Astrocyte (in vitro differentiated cells and primary cell): ENCODE data around the gene HERC6. TPM values are rescaled to one million over a fixed set of nuclear protein-coding genes. Genes with fewer than 3 reads are reported as not detected.

Experiments
- DNase-seq: peaks from one replicate; pipeline ENCODE4 v3.0.0-alpha.2; 2010; ENCODE audit warnings: low read depth
- FAIRE-seq: peaks from 2 replicates; lab custom pipeline; 2011; peaks lifted over from hg19 to GRCh38; lab: Jason Lieb, UNC
- H2AFZ ChIP-seq: 2 replicates; pipeline ENCODE4 v1.6.0; 2012; ENCODE audit warnings: low read depth, low read length, inconsistent platforms
- H3K27ac ChIP-seq: 2 replicates; pipeline ENCODE4 v1.5.1; 2011; ENCODE audit warnings: low read depth, low read length, inconsistent platforms
- H3K27me3 ChIP-seq: 2 replicates; pipeline ENCODE4 v1.6.0; 2011; ENCODE audit warnings: low read length, inconsistent platforms; ENCODE audit not compliant: insufficient read depth
- H3K36me3 ChIP-seq: 2 replicates; pipeline ENCODE4 v1.5.1; 2011; ENCODE audit warnings: low read length, inconsistent platforms; ENCODE audit not compliant: insufficient read depth
- H3K4me1 ChIP-seq: 2 replicates; pipeline ENCODE4 v1.5.1; 2011; ENCODE audit warnings: low read length, inconsistent platforms; ENCODE audit not compliant: insufficient read depth
- H3K4me2 ChIP-seq: 2 replicates; pipeline ENCODE4 v1.6.0; 2012; ENCODE audit warnings: low read length, inconsistent platforms
- H3K4me3 ChIP-seq: 2 replicates; pipeline ENCODE4 v1.5.1; 2011; ENCODE audit warnings: low read depth, mild to moderate bottlenecking, low read length, inconsistent platforms; ENCODE audit not compliant: insufficient read depth
- H3K79me2 ChIP-seq: 2 replicates; pipeline ENCODE4 v1.6.0; 2012; ENCODE audit warnings: mild to moderate bottlenecking, low read length, inconsistent platforms; ENCODE audit not compliant: insufficient read depth
- H3K9ac ChIP-seq: 2 replicates; pipeline ENCODE4 v1.6.0; 2012; ENCODE audit warnings: mild to moderate bottlenecking, low read length, inconsistent platforms
- H3K9me3 ChIP-seq: 2 replicates; pipeline ENCODE4 v1.5.1; 2012; ENCODE audit warnings: low read depth, mild to moderate bottlenecking, low read length, inconsistent platforms; ENCODE audit not compliant: insufficient read depth
- H4K20me1 ChIP-seq: 2 replicates; pipeline ENCODE4 v1.6.0; 2012; ENCODE audit warnings: low read length, inconsistent platforms; ENCODE audit not compliant: insufficient read depth
- H3K27ac Mint-ChIP-seq: one replicate; pipeline ENCODE4 v1.8.0; 2021; ENCODE audit warnings: mild to moderate bottlenecking, mixed read lengths; ENCODE audit not compliant: unreplicated experiment
- H3K27me3 Mint-ChIP-seq: one replicate; pipeline ENCODE4 v1.8.0; 2021; ENCODE audit warnings: low read depth, mixed read lengths; ENCODE audit not compliant: unreplicated experiment
- H3K36me3 Mint-ChIP-seq: one replicate; pipeline ENCODE4 v1.8.0; 2021; ENCODE audit warnings: low read depth, mixed read lengths; ENCODE audit not compliant: unreplicated experiment
- H3K4me1 Mint-ChIP-seq: one replicate; pipeline ENCODE4 v1.8.0; 2021; ENCODE audit warnings: low read depth, mixed read lengths; ENCODE audit not compliant: unreplicated experiment
- H3K4me3 Mint-ChIP-seq: one replicate; pipeline ENCODE4 v1.8.0; 2021; ENCODE audit warnings: mild to moderate bottlenecking, moderate library complexity, mixed read lengths; ENCODE audit not compliant: unreplicated experiment
- H3K9me3 Mint-ChIP-seq: one replicate; pipeline ENCODE4 v1.8.0; 2021; ENCODE audit warnings: mild to moderate bottlenecking, mixed read lengths; ENCODE audit not compliant: unreplicated experiment
- CTCF ChIP-seq: IDR thresholded peaks from 2 replicates; pipeline ENCODE4 v1.5.1; 2011; ENCODE audit warnings: low read depth, mild to moderate bottlenecking, inconsistent platforms, low read length, moderate library complexity; ENCODE audit not compliant: insufficient read depth
- EZH2 ChIP-seq: IDR thresholded peaks from 2 replicates; pipeline ENCODE4 v1.6.1; 2012; ENCODE audit warnings: mild to moderate bottlenecking, low read length, inconsistent platforms; ENCODE audit not compliant: insufficient read depth
- total RNA-seq: library from RNA; stranded (reverse); gene quantifications from 2 replicates; pipeline ENCODE4 v1.2.1, GENCODE V29; 2021

The HERC6 gene
- total RNA-seq, 1 donor from 2014 or later: 37.3 TPM

GRCh38 chr4:88457307-88458103 lies 78.9 kb downstream of the HERC6 start:
- Histone ChIP-seq H3K4me2 (peak overlapping the region; percentile 87), H3K4me3 (peak overlapping the region; percentile 59), H2AFZ (peak overlapping the region; percentile 91), H3K4me1 (no peaks in the 10 kb centered on the region), H3K36me3 (no peaks in the 10 kb centered on the region), H4K20me1 (no peaks in the 10 kb centered on the region), H3K79me2 (no peaks in the 10 kb centered on the region), H3K9ac (peak overlapping the region; percentile 34), H3K9me3 (no peaks in the 10 kb centered on the region), H3K27ac (no peak overlapping the region), H3K27me3 (peaks cover 9% of the 10 kb centered on the region)
- peaks cover 4% of the 10 kb centered on the region for H3K9me3 Mint-ChIP-seq
- H3K27ac Mint-ChIP-seq: peak overlapping the region; percentile 69
- FAIRE-seq (no peak), DNase-seq (peak; percentile 8)
- no peak for TF ChIP-seq CTCF
- peak; percentile 93 for TF ChIP-seq EZH2
- H3K27me3 Mint-ChIP-seq: peaks cover 3% of the 10 kb centered on the region
- H3K36me3 Mint-ChIP-seq: peaks cover 7% of the 10 kb centered on the region
- H3K4me3 Mint-ChIP-seq: peak overlapping the region; percentile 97
- H3K4me1 Mint-ChIP-seq: peaks cover 9% of the 10 kb centered on the region

DNA sequence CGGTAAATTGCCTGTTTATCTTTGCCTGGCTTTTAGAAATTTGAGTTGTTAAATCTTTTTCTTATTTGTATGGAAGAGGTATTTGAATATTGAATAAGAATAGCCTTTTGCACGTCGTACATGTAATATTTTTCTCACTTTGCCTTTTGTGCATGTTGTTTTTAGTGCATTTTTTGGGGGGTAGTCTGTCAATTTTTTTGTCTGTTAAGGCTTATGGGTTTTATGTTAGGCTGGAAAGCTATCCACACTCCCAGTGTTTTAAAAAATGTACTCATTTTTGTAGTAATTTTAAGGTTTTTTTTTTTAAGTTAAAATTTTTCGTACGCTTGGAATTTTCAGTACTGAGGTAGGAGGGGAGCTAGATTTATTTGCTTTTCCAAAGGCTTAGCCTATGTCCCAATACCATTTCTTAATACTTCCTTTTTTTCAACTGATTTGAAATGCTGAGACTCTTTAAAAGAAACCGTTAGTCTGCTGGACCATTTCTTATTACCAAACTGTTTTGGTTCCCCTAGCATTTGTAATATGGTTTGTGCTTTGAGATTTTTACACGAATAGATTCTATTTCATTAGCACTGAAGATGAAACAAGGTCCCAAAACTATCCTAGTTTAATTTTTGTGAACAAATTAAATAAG lies 79.6 kb downstream of the HERC6 start:
- Mint-ChIP-seq H3K27me3 (peaks cover 3% of the 10 kb centered on the region), H3K27ac (no peak overlapping the region), H3K9me3 (peaks cover 4% of the 10 kb centered on the region), H3K4me1 (peaks cover 9% of the 10 kb centered on the region), H3K4me3 (peak overlapping the region; percentile 92), H3K36me3 (peaks cover 5% of the 10 kb centered on the region)
- Histone ChIP-seq H3K79me2 (no peaks in the 10 kb centered on the region), H4K20me1 (no peaks in the 10 kb centered on the region), H3K9me3 (no peaks in the 10 kb centered on the region), H3K4me3 (no peak overlapping the region), H3K27me3 (peaks cover 9% of the 10 kb centered on the region), H3K9ac (no peak overlapping the region), H2AFZ (no peak overlapping the region), H3K36me3 (no peaks in the 10 kb centered on the region), H3K4me1 (no peaks in the 10 kb centered on the region), H3K4me2 (no peak overlapping the region), H3K27ac (no peak overlapping the region)
- FAIRE-seq: no peak
- no peak for TF ChIP-seq CTCF
- no peak for TF ChIP-seq EZH2
- no peak for DNase-seq
